ENCODE results near the gene CDC5L. TPM values are rescaled to one million over a fixed set of nuclear protein-coding genes. Genes with fewer than 3 reads are reported as not detected.

The CDC5L gene
- total RNA-seq, 1 donor from 2014 or later: 17.3 TPM

DNA sequence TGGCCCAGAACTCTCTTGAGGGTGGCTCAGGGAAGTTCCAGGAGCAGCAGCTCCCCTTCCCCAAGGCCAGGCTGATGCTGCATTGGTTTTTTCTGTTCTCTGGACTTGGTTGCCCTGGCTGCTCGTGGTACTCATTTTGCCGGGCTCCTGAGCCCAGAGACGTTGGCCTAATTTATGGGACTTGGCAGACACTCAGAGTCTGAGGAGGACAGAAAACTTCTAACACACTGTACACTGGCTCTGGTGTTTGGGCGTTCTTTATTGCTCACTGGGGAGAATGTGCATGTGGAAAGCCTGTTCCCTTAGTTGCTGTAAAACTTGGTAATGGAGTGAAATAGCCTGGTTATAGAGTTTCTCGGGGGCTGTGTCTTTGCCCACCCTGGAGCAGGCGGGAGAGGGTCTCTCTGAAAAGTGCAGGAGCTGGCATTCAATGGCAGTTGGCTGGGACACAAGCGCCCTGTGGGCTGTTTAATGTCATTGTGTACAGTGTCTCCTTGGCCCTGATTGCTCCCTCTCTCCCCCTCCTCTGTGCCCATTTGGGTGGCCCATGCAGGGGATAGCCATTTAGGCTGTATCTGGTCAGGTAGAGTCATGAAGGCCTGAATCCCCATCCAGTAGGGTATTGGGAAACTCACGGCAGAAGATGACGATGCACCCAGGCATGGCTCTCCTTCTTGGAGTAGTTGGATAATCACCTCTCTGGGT, 109.3 kb downstream of the CDC5L start:
- no peak overlapping the region for H3K27ac Mint-ChIP-seq (ENCODE audit: unreplicated experiment)
- TF ChIP-seq CTCF (IDR thresholded peaks at IDR 0.05; ENCODE audit: unreplicated experiment): no peak
- H3K4me3 Mint-ChIP-seq (ENCODE audit: unreplicated experiment): no peak overlapping the region
- H3K4me1 Mint-ChIP-seq (ENCODE audit: unreplicated experiment): no peaks in the 10 kb centered on the region
- no peaks in the 10 kb centered on the region for H3K36me3 Mint-ChIP-seq (ENCODE audit: low read depth, unreplicated experiment)
- DNase-seq (ENCODE audit: low spot score): no peak
- H3K27me3 Mint-ChIP-seq (ENCODE audit: unreplicated experiment): peaks cover 2% of the 10 kb centered on the region
- H3K9me3 Mint-ChIP-seq (ENCODE audit: unreplicated experiment): no peaks in the 10 kb centered on the region

- Mint-ChIP-seq H3K27me3 (ENCODE audit: unreplicated experiment) (peaks cover 2% of the 10 kb centered on the region), H3K27ac (ENCODE audit: unreplicated experiment) (no peak overlapping the region), H3K36me3 (ENCODE audit: low read depth, unreplicated experiment) (no peaks in the 10 kb centered on the region), H3K4me3 (ENCODE audit: unreplicated experiment) (no peak overlapping the region), H3K9me3 (ENCODE audit: unreplicated experiment) (no peaks in the 10 kb centered on the region), H3K4me1 (ENCODE audit: unreplicated experiment) (no peaks in the 10 kb centered on the region)
- DNase-seq (ENCODE audit: low spot score): no peak
- no peak for TF ChIP-seq CTCF (IDR thresholded peaks at IDR 0.05; ENCODE audit: unreplicated experiment)
Measured at GRCh38 chr6:44497807-44498206, 110.3 kb downstream of the CDC5L start.

GRCh38 chr6:44498436-44498835, 110.9 kb downstream of the CDC5L start:
- H3K9me3 Mint-ChIP-seq (ENCODE audit: unreplicated experiment): no peaks in the 10 kb centered on the region
- H3K4me3 Mint-ChIP-seq (ENCODE audit: unreplicated experiment): no peak overlapping the region
- peaks cover 2% of the 10 kb centered on the region for H3K27me3 Mint-ChIP-seq (ENCODE audit: unreplicated experiment)
- no peaks in the 10 kb centered on the region for H3K4me1 Mint-ChIP-seq (ENCODE audit: unreplicated experiment)
- no peak overlapping the region for H3K27ac Mint-ChIP-seq (ENCODE audit: unreplicated experiment)
- H3K36me3 Mint-ChIP-seq (ENCODE audit: low read depth, unreplicated experiment): no peaks in the 10 kb centered on the region
- no peak for DNase-seq (ENCODE audit: low spot score)
- no peak for TF ChIP-seq CTCF (IDR thresholded peaks at IDR 0.05; ENCODE audit: unreplicated experiment)

DNA sequence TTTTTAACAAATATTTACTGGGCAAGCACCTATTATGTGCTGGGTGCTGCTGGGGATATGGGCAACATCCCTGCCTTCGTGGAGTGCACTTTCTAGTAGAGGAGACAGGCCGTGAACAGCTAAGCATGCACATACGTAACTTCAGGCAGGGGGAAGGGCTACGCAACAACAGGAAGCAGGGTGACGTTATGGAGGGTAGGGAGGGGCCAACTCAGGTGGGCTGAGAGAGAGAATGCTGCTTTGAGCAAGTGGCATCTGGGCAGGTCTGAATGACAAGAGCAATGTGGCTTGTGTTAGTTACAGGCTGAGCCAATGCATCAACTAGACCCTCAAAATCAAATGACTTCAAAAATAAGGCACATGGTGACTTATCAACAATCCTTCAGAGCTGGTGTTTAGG, 112.1 kb downstream of the CDC5L start:
- Mint-ChIP-seq H3K4me3 (ENCODE audit: unreplicated experiment) (no peak overlapping the region), H3K4me1 (ENCODE audit: unreplicated experiment) (no peaks in the 10 kb centered on the region), H3K36me3 (ENCODE audit: low read depth, unreplicated experiment) (no peaks in the 10 kb centered on the region), H3K27ac (ENCODE audit: unreplicated experiment) (no peak overlapping the region), H3K27me3 (ENCODE audit: unreplicated experiment) (peaks cover 2% of the 10 kb centered on the region), H3K9me3 (ENCODE audit: unreplicated experiment) (no peaks in the 10 kb centered on the region)
- no peak for TF ChIP-seq CTCF (IDR thresholded peaks at IDR 0.05; ENCODE audit: unreplicated experiment)
- no peak for DNase-seq (ENCODE audit: low spot score)

Small RNAs within 50 kb of the gene (microRNA-seq; reads per million reads assigned to microRNA genes)
- 0.42 reads per million for gene MIR4642 (ENCODE audit: unreplicated experiment)

Other genes with a start within 250 kb of the CDC5L start
- 2.3 TPM for gene CAPN11, start 228.9 kb upstream of the CDC5L start, total RNA-seq (ENCODE audit: unreplicated experiment)
- gene MYMX, start 170.8 kb upstream of the CDC5L start, total RNA-seq (ENCODE audit: unreplicated experiment): 11.2 TPM
- 142 TPM for gene SLC29A1, start 164.1 kb upstream of the CDC5L start, total RNA-seq (ENCODE audit: unreplicated experiment)
- gene HSP90AB1, start 140.6 kb upstream of the CDC5L start, total RNA-seq (ENCODE audit: unreplicated experiment): 962 TPM
- 31.8 TPM for gene SLC35B2, start 130.2 kb upstream of the CDC5L start, total RNA-seq (ENCODE audit: unreplicated experiment)
- 16.7 TPM for gene NFKBIE, start 122.2 kb upstream of the CDC5L start, total RNA-seq (ENCODE audit: unreplicated experiment)
- 0.28 TPM for gene TMEM151B, start 117.3 kb upstream of the CDC5L start, total RNA-seq (ENCODE audit: unreplicated experiment)
- gene AARS2, start 74.4 kb upstream of the CDC5L start, total RNA-seq (ENCODE audit: unreplicated experiment): 16.0 TPM
- gene SPATS1, start 45.1 kb upstream of the CDC5L start, total RNA-seq (ENCODE audit: unreplicated experiment): not detected